HepG2 (cell line): ENCODE measurements around the gene FAF1. TPM values are rescaled to one million over a fixed set of nuclear protein-coding genes. Genes with fewer than 3 reads are reported as not detected.

Experiments
- ATAC-seq: fragments of 200-7000 bp; cut with Tn5 transposase; 3 replicates; pipeline ENCODE4 v1.9.1; 2020; ENCODE audit warnings: mild to moderate bottlenecking, moderate library complexity
- BruUV-seq: library from RNA; stranded (reverse); fragments of 400-500 nt; replicated peaks from 2 replicates; lab custom pipeline; 2021; lab: Mats Ljungman, UMichigan
- CTCF ChIA-PET: fragments of 300-600 bp; formaldehyde crosslinking; extraction: SDS; loops from one replicate; lab custom pipeline; 2021; ENCODE audit warnings: low total read pairs, inconsistent platforms, low intra/inter-chr PET ratio; lab: Yijun Ruan, JAX
- POLR2A ChIA-PET: fragments of 350-600 bp; sonication (Branson Sonifier 250); formaldehyde crosslinking; loops from one replicate; lab custom pipeline; 2020; ENCODE audit warnings: antibody characterized with exemption, inconsistent platforms; lab: Yijun Ruan, JAX
- DNase-seq: peaks from one replicate; pipeline ENCODE4 v3.0.0-alpha.2; 2015; ENCODE audit warnings: low spot score
- FAIRE-seq: peaks from 3 replicates; lab custom pipeline; 2011; peaks lifted over from hg19 to GRCh38; lab: Jason Lieb, UNC
- H2AFZ ChIP-seq: one replicate; pipeline ENCODE4 v1.6.1; 2011; ENCODE audit warnings: low read length, inconsistent platforms
- H3K27ac ChIP-seq: fragments of 300-600 bp; 3 replicates; pipeline ENCODE4 v1.8.0; 2011; ENCODE audit warnings: mixed run types, mild to moderate bottlenecking, mixed read lengths, low read length, inconsistent platforms; ENCODE audit not compliant: insufficient read depth; ENCODE audit errors: extremely low read length
- H3K27me3 ChIP-seq, 2 experiments: fragments of 200-600 bp in 1 of 2; 2 replicates in 1 of 2; 3 replicates in 1 of 2; pipeline versions ENCODE4 v1.6.0 to v1.8.0; 2011; ENCODE audit warnings: low read length in 2 of 2, mild to moderate bottlenecking in 2 of 2, moderate library complexity in 2 of 2, inconsistent platforms in 1 of 2; ENCODE audit not compliant: insufficient read depth in 2 of 2, control insufficient read depth in 1 of 2
- H3K36me3 ChIP-seq, 2 experiments: fragments of 200-600 bp in 1 of 2; replicated peaks in 1 of 2; 2 replicates in 1 of 2; 3 replicates in 1 of 2; pipeline versions ENCODE4 v1.5.1 to v1.8.0; 2011; ENCODE audit warnings: low read length in 2 of 2, inconsistent platforms in 1 of 2; ENCODE audit not compliant: insufficient read depth in 2 of 2, control insufficient read depth in 1 of 2
- H3K4me1 ChIP-seq: 2 replicates; pipeline ENCODE4 v1.5.1; 2012; ENCODE audit warnings: low read length, inconsistent platforms; ENCODE audit not compliant: insufficient read depth
- H3K4me2 ChIP-seq: 2 replicates; pipeline ENCODE4 v1.6.0; 2011; ENCODE audit warnings: low read depth, low read length, inconsistent platforms
- H3K4me3 ChIP-seq, 3 experiments: fragments of 200-600 bp in 1 of 3; sonication (generic), shearing (Covaris generic) in 1 of 3; replicated peaks in 1 of 3; 2 replicates each; pipeline ENCODE4 v1.5.1; 2011 to 2016; ENCODE audit warnings: low read length in 3 of 3, inconsistent platforms in 2 of 3, low read depth in 2 of 3, mild to moderate bottlenecking in 2 of 3, control low read depth in 1 of 3, mixed read lengths in 1 of 3; ENCODE audit not compliant: insufficient read depth in 1 of 3
- H3K79me2 ChIP-seq: one replicate; pipeline ENCODE4 v1.6.1; 2011; ENCODE audit warnings: low read length, inconsistent platforms; ENCODE audit not compliant: insufficient read depth
- H3K9ac ChIP-seq: 2 replicates; pipeline ENCODE4 v1.6.0; 2011; ENCODE audit warnings: mild to moderate bottlenecking, low read depth, low read length, inconsistent platforms; ENCODE audit not compliant: insufficient read depth
- H3K9me3 ChIP-seq: 2 replicates; pipeline ENCODE4 v1.5.1; 2012; ENCODE audit warnings: mild to moderate bottlenecking, low read length
- H4K20me1 ChIP-seq: 2 replicates; pipeline ENCODE4 v1.6.0; 2011; ENCODE audit warnings: inconsistent platforms, mild to moderate bottlenecking, low read length, moderate library complexity; ENCODE audit not compliant: insufficient read depth
- FOXO1 ChIP-seq: sonication (generic); formaldehyde crosslinking; IDR thresholded peaks from 2 replicates; pipeline ENCODE4 v1.4.0; 2020; ENCODE audit warnings: missing genetic modification reagents
- KDM2A ChIP-seq: sonication (generic); formaldehyde crosslinking; IDR thresholded peaks from 2 replicates; pipeline ENCODE4 v1.4.0; 2020; ENCODE audit warnings: low read depth, missing genetic modification reagents, borderline replicate concordance
- KLF16 ChIP-seq, 2 experiments: sonication (generic) in 1 of 2; formaldehyde crosslinking in 1 of 2; IDR thresholded peaks; 2 replicates each; pipeline versions ENCODE4 v1.6.1 to v1.8.0; 2016 to 2023; ENCODE audit warnings: missing genetic modification reagents in 2 of 2, missing compliant biosample characterization in 1 of 2
- MAFF ChIP-seq: IDR thresholded peaks from 2 replicates; pipeline ENCODE4 v1.6.1; 2011; ENCODE audit warnings: low read depth, low read length, improper control_type of control experiment
- MAFK ChIP-seq, 2 experiments: IDR thresholded peaks in 1 of 2; conservative IDR thresholded peaks in 1 of 2; 2 replicates each; pipeline ENCODE4 v1.6.1; 2011; ENCODE audit warnings: improper control_type of control experiment in 2 of 2, low read length in 2 of 2
- PTBP1 ChIP-seq: fragments of 200-400 bp; formaldehyde crosslinking; IDR thresholded peaks from 2 replicates; pipeline ENCODE4 v1.6.1; 2018; ENCODE audit warnings: low read length, low read depth; ENCODE audit not compliant: poor library complexity, severe bottlenecking
- RAD51 ChIP-seq: fragments of 450-650 bp; IDR thresholded peaks from 2 replicates; pipeline ENCODE4 v1.6.1; 2016; ENCODE audit warnings: borderline replicate concordance
- SMARCC2 ChIP-seq: fragments of 450-650 bp; IDR thresholded peaks from 2 replicates; pipeline ENCODE4 v1.6.1; 2017; ENCODE audit warnings: antibody characterized with exemption, mild to moderate bottlenecking
- STAT5B ChIP-seq: sonication (generic); formaldehyde crosslinking; IDR thresholded peaks from 2 replicates; pipeline ENCODE4 v1.4.0; 2020; ENCODE audit warnings: missing genetic modification reagents
- ZFP90 ChIP-seq: sonication (generic); formaldehyde crosslinking; IDR thresholded peaks from 2 replicates; pipeline ENCODE4 v1.8.0; 2022; ENCODE audit warnings: missing genetic modification reagents, mild to moderate bottlenecking, inconsistent platforms, borderline replicate concordance
- ZNF496 ChIP-seq: sonication (generic); formaldehyde crosslinking; IDR thresholded peaks from 2 replicates; pipeline ENCODE4 v1.8.1; 2023; ENCODE audit warnings: mild to moderate bottlenecking, moderate library complexity, missing genetic modification reagents; ENCODE audit not compliant: insufficient replicate concordance
- ZNF792 ChIP-seq: IDR thresholded peaks from 2 replicates; pipeline ENCODE4 v1.6.1; 2016
- WGBS: methylation state at CpG from one replicate; pipeline ENCODE4 v1.1.6; 2017; ENCODE audit warnings: low lambda C conversion rate; 5-methylcytosine and 5-hydroxymethylcytosine counted together
- in situ Hi-C: cut with HindIII; loops from 2 replicates; pipeline ENCODE4 v1.10.0; 2017; ENCODE audit warnings: low pct_unique_long_range_greater_than_20kb; ENCODE audit not compliant: extremely low pct_ligation_motif_present
- intact Hi-C: fragments of 100-400 bp; cut with micrococcal nuclease; formaldehyde crosslinking; loops from one replicate; pipeline ENCODE4 v1.10.0; 2022; ENCODE audit not compliant: unreplicated experiment
- polyA plus RNA-seq, 8 experiments: library from polyadenylated mRNA; depleted of rRNA in 3 of 8; stranded (reverse) in 7 of 8; unstranded in 1 of 8; fragments of >200 nt; fragmentation: Illumina TruSeq in 4 of 8; extraction: Trizol in 4 of 8; gene quantifications; 2 replicates each; pipeline versions ENCODE4 v1.2.1 to v1.2.3, GENCODE V29; 2011 to 2016; ENCODE audit warnings: low read depth in 4 of 8, missing spikeins in 1 of 8, mixed read lengths in 1 of 8; ENCODE audit not compliant: insufficient read depth in 1 of 8
- total RNA-seq, 5 experiments: library from RNA; depleted of rRNA; stranded (reverse); fragments of >200 nt; fragmentation: Illumina TruSeq; extraction: Trizol; gene quantifications; 2 replicates each; pipeline ENCODE4 v1.2.3, GENCODE V29; 2016; ENCODE audit warnings: low read depth in 1 of 5
- TF ChIP-seq, protein P1 (sequence below): sonication (generic); formaldehyde crosslinking; IDR thresholded peaks from 2 replicates; pipeline ENCODE4 v1.8.1; 2023; ENCODE audit warnings: mild to moderate bottlenecking, moderate library complexity, missing genetic modification reagents

Gene FAF1
- total and polyA plus RNA-seq, 2 of the 13 experiments (the other 11 are each of a cell fraction or from before 2014, with no cell fraction given), result 19.4 to 63.3 TPM

DNA sequence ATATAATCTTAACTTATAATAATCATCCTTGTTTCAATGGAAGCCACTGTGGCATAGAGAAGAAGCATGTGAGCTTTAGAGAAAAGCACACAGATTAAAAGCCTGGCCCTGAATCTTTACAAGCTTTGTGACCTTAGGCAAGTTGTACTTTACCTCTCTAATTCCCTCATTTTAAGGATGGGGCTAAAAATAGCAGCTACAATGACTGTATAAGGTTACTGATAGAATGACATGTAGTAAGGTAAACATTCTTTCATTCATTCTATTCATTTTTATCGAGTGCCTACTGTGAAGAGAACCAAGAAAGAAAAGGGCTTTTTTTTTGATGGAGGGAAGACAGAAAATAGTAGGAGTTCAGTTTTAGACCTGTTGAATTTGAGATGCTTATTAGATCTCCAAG, 35.6 kb upstream of the FAF1 start:
- H3K36me3 ChIP-seq, result no peaks in the 10 kb centered on the region
- H3K4me2 ChIP-seq, result no peak overlapping the region
- 80% methylated on average over 1 of the region's 1 CpG for WGBS
- no peak overlapping the region for H3K27ac ChIP-seq
- in situ Hi-C loops (no loop called here), intact Hi-C loops (no loop called here)
- no peaks in the 10 kb centered on the region for H4K20me1 ChIP-seq
- FAIRE-seq, result no peak
- DNase-seq, result no peak
- peaks cover 5% of the 10 kb centered on the region; the same call in 1 of the 2 replicates for H3K4me1 ChIP-seq
- ATAC-seq, result no peak
- CTCF ChIA-PET, result no interaction called here
- no peaks in the 10 kb centered on the region for H3K27me3 ChIP-seq
- H3K9me3 ChIP-seq, result no peaks in the 10 kb centered on the region
- BruUV-seq, result no TSS peak
- no peak overlapping the region for H2AFZ ChIP-seq
- TF ChIP-seq RAD51, result no peak
- no peak for TF ChIP-seq PTBP1
- TF ChIP-seq ZFP90 (CRISPR knock-in tag), result no peak
- TF ChIP-seq ZNF496 (CRISPR knock-in tag), result no peak
- TF ChIP-seq, protein P1, sequence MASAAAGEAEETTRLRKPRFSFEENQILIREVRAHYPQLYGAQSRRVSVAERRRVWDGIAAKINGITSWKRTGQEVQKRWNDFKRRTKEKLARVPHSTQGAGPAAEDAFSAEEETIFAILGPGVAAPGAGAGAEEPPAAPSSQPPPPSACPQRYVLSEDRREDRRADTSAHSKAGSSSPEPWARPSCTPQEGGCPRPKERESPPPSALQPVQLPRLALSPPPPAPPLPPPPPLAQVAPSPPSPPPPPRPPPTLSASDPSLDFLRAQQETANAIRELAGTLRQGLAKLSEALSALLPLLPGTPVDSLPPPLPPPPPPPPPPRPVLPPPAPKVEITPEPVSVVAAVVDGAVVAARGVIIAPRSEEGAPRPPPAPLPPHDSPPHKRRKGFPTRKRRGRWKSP (CRISPR knock-in tag), result no peak
- TF ChIP-seq STAT5B (CRISPR knock-in tag), result no peak
- TF ChIP-seq SMARCC2, result no peak
- TF ChIP-seq ZNF792 (CRISPR knock-in tag), result no peak
- POLR2A ChIA-PET, result no interaction called here
- no peak overlapping the region for H3K9ac ChIP-seq
- no peaks in the 10 kb centered on the region for H3K79me2 ChIP-seq
- H3K4me3 ChIP-seq, result no peak overlapping the region

DNA sequence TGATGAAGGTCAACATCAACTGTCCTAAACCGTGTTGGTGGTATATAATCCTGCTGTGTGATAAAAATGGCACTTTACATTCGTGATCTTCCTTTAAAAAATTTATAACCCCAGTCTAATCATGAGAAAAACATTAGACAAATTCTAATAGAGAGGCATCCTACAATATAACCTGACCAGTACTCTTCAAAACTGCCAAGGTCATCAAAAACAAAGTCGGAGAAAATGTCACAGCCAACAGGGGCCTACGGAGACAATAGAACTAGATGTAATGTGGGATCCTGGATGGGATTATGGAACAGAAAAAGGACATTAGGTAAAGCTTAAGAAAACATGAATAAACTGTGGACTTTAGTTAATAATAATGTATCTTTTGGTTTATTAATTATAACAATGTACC, 34.9 kb upstream of the FAF1 start:
- no peaks in the 10 kb centered on the region for H3K27me3 ChIP-seq
- H3K79me2 ChIP-seq, result no peaks in the 10 kb centered on the region
- no peak overlapping the region for H3K27ac ChIP-seq
- CTCF ChIA-PET, result no interaction called here
- POLR2A ChIA-PET, result no interaction called here
- H3K4me2 ChIP-seq, result no peak overlapping the region
- no peak overlapping the region for H2AFZ ChIP-seq
- intact Hi-C loops, result no loop called here
- FAIRE-seq (no peak), DNase-seq (no peak), ATAC-seq (no peak)
- TF ChIP-seq FOXO1 (CRISPR knock-in tag) (no peak), KDM2A (CRISPR knock-in tag) (no peak), MAFF (peak; percentile 83), MAFK (conservative IDR thresholded peaks at IDR 0.05 in 1 of 2, IDR thresholded peaks at IDR 0.05 in 1 of 2; ENCODE audit: low read length in 2 of 2) (peak; percentile 83 to 90), KLF16 (CRISPR knock-in tag; IDR thresholded peaks at IDR 0.05) (no peak)
- BruUV-seq, result no TSS peak
- peaks cover 5% of the 10 kb centered on the region; the same call in 1 of the 2 replicates for H3K4me1 ChIP-seq
- WGBS, result 92% methylated on average over 4 of the region's 4 CpGs
- H3K9ac ChIP-seq, result no peak overlapping the region
- H3K9me3 ChIP-seq, result no peaks in the 10 kb centered on the region
- no peak overlapping the region for H3K4me3 ChIP-seq
- in situ Hi-C loops, result no loop called here
- H3K36me3 ChIP-seq, result no peaks in the 10 kb centered on the region
- H4K20me1 ChIP-seq, result no peaks in the 10 kb centered on the region
